IPS DF 4.7 (cell line): ENCODE results near the gene AZIN2.

Experiments
- DNase-seq: peaks from one replicate; pipeline ENCODE4 v3.0.0-alpha.2; 2013; ENCODE audit warnings: low spot score; ENCODE audit errors: extremely low read depth

AZIN2 gene

GRCh38 chr1:33150522-33150921 is 69.6 kb downstream of the AZIN2 start:
- no peak for DNase-seq

- no peak for DNase-seq
Measured at GRCh38 chr1:33151116-33151515, 70.2 kb downstream of the AZIN2 start.

- no peak for DNase-seq
Measured at GRCh38 chr1:33152685-33153432, 71.9 kb downstream of the AZIN2 start.

GRCh38 chr1:33153650-33154049 is 72.7 kb downstream of the AZIN2 start:
- DNase-seq: no peak

GRCh38 chr1:33155877-33156538 is 75.1 kb downstream of the AZIN2 start:
- no peak for DNase-seq

- DNase-seq: no peak
Measured at GRCh38 chr1:33157131-33157530, 76.2 kb downstream of the AZIN2 start.

- no peak for DNase-seq
Measured at GRCh38 chr1:33158366-33158765, 77.4 kb downstream of the AZIN2 start.

- DNase-seq: no peak
Measured at GRCh38 chr1:33159577-33159976, 78.6 kb downstream of the AZIN2 start.

GRCh38 chr1:33161061-33161681 is 80.2 kb downstream of the AZIN2 start:
- DNase-seq: no peak

- no peak for DNase-seq
Measured at GRCh38 chr1:33162141-33162540, 81.2 kb downstream of the AZIN2 start.

GRCh38 chr1:33163621-33164519 is 82.9 kb downstream of the AZIN2 start:
- DNase-seq: no peak

GRCh38 chr1:33165209-33165608 is 84.3 kb downstream of the AZIN2 start:
- no peak for DNase-seq

GRCh38 chr1:33165809-33166208 is 84.9 kb downstream of the AZIN2 start:
- DNase-seq: no peak

- DNase-seq: no peak
Measured at GRCh38 chr1:33167650-33168447, 86.9 kb downstream of the AZIN2 start.

GRCh38 chr1:33168556-33169289 is 87.8 kb downstream of the AZIN2 start:
- DNase-seq: no peak

- no peak for DNase-seq
Measured at GRCh38 chr1:33169290-33170055, 88.5 kb downstream of the AZIN2 start.
